ENCODE measurements around the gene DTNB.
"Not testable (repeated sequence)": the region's sequence is repeated elsewhere in the genome, so short reads cannot be mapped to it uniquely, and the experiment has no call there.

The DTNB gene

DNA sequence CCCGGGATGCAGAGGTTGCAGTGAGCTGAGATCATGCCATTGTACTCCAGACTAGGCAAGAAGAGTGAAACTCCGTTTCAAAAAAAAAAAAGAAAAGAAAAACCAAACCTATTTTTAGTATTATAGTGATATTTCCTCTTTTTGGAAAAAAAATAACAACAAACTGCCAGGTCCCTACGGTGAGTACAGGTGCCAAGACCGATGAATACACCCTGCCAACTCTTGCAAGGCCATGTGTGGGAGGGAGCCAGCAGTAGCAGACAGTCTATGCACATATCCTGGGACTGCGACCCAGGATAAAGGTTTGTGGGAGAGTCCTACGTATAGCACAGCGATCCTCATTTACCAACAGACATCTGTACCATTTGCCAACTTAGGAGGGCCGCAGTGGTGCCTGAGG, 262.1 kb downstream of the DTNB start:
- no peak for DNase-seq

DNA sequence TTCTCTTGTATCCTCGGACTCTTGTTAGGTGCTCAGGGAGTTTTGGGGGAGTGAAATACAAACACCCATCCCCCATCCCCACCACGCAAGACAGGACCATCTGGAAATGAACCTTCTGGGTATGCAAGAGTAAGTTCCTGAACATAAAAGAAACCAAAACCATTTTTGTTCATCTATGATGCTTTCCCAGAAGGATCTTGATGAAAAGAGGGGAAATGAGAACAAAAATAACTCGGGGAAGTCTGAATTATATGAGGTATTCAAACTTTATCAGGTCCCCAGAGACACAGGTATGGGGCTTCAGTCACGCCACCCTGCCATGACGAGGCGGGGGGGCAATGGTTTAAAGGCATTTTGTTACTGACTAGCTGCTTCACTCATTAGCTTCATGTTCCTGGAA, 263.0 kb downstream of the DTNB start:
- DNase-seq = no peak

DNA sequence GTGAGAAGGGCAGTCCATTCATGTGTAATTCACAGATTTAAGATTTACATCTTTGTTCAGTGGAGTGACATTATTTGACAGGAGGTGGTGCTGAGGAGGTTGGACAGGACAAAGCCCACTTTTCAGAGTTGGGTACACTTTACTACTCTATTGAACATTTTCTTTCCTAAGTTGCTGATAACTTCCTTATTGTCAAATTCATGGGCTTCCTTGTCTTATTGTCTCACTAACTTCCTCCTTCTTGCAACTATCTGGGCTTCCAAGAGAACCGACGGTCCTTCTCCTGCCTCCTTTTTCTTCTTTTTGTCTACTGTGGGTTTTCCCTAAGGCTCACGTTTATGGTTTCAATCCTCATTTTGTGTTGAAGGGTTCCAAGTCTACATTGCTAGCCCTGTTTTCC, 263.9 kb downstream of the DTNB start:
- no peak for DNase-seq

DNA sequence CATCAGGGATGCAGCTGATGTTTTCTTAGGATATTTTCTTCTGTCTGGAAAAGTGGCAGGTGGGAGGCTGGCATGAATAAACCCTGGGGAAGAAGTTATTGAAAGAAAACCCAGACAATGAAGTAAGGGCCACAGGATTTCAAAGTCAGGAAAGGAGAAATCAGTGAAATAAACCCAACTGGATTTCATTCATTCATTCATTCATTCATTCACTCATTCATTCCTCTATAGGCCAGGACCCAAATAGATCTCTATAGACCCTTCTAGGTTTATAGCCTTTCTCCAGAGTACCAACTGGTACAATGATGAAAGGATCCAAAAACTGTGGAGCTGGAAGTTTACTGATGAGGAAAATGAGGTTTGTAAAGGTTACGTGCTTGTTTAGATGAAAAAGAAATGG, 264.3 kb downstream of the DTNB start:
- no peak for DNase-seq

DNA sequence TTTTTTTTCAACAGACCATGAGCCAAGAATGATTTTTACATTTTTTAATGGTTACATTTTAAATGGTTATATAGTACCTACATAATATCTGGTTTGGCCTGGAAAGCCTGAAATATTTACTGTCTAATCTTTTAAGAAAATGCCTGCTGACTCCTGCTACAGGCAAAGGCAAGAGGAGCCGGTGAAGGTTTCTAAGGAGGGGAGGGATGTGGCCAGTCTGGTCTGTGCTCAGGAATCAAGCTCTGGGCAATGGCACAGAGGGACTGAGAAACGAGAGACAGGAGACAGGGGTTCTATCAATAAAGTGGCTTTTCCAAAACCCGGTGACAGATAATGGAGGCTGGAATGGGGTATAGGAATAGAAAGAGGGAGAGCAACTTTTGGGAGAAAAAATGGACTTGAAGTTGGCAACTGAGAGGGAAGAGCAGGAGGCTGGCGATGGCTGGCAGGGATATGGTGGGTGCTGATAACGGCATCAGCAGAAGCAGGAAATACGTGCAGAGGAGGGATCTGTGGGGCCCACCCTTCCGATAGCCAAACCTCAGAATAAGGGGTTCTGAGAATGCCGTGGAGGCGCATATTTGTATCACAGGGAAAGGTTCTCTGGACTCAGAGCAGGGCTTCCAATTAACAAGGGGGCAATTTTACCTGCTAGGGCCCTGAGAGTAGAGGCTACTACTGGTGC, 267.6 kb downstream of the DTNB start:
- no peak for DNase-seq

DNA sequence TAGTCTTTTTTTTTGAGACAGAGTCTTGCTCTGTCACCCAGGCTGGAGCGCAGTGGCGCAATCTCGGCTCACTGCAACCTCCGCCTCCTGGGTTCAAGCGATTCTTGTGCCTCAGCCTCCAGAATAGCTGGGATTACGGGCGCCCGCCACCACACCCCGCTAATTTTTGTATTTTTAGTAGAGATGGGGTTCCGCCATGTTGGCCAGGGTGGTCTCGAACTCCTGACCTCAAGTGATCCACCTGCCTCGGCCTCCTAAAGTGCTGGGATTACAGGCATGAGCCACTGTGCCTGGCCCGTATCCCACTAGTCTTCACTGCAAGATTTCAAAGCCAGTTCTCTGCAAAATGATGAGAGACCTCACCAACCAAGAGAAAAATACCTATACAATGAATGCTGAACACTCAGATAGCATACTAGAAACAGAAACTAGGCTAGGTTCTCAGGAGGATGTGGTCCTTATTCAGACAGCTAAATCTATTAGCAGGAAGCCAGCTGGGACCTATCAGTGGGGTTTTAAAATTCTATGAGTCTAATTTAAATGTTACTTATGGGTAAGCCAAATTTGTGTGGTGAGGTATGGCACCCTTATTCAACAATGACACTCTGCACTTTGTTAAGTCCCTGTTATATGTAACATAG, 270.1 kb downstream of the DTNB start:
- not testable (repeated sequence) for DNase-seq

DNA sequence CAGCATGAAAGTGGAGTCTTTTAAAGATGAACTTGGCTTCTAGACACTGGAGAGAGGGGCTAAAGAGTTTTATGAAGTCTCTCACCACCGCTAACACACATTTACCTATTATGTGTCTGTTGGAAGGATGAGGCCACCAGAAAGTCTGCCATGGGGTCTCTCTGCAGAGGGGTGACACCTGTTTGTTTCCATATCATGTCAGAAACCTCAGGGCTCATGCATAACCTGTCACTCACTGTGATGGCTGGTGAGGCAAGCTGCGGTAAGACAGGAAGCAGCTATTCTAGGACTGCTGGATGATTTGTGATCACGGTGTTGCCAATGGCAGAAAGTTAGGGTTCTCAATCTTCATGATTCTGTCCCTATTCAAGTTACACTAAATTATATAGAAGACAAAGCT, 270.9 kb downstream of the DTNB start:
- no peak for DNase-seq

DNA sequence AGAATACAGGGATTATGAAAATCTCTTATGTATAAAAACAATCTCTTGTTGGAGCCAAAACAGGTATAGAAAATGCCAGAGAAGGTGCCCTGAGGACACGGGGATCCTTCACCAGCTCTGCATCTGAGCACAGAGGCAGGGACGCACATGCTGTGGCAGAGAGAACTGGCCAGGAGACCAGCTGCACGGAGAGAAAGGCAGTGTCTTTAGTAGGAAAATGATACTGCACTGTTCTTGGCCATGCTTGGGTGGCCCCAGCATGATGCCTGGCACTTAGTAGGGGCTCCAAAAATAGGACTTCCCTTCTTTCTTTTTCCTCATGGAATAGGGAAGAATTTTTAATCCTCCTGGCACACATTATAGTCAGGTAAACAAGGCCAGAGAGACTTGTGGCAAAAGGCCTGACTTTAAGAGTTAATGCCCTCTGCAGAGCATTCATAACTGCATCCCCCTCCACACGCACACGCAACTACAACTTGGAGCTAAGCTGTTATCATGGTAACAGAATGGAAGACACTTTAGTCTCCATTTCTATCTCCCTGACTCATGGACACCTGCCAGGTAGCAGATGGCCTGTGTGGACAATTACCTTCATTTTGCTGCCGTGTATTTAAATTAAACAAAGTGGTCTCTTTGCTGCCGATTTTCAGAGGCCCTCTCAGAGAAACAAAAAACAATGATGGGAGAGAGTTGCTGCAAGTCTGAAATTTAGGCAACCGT, 271.9 kb downstream of the DTNB start:
- no peak for DNase-seq

DNA sequence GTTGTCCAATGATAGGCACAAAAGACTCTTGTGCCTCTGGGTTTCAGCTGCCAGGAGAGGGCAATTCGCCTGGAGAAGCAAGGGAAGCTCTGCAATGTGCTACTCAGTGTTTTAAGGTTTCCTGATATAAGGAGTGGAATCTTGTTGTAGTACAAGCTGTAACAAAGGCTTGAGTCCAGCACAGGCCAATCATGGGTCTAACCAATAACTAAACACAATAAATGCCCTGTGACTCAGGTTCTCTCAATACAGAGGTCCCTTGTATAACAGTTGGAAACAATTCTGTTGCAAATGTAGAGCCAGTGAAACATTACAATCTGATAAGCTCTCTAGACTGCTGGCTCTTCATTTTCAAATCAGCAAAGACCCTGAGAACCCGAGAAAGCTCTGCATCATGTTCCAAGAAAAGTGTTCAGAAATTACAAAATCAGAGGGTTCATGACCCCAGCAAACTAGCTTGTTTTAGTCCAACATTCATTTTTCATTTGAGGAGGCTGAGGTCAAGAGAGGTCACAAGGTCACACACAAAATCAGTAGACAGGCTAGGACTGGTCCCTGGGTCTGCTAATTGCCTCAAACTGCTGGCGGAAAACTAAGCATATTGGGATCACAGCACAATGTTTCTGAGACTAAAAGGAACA, 272.7 kb downstream of the DTNB start:
- DNase-seq = no peak

DNA sequence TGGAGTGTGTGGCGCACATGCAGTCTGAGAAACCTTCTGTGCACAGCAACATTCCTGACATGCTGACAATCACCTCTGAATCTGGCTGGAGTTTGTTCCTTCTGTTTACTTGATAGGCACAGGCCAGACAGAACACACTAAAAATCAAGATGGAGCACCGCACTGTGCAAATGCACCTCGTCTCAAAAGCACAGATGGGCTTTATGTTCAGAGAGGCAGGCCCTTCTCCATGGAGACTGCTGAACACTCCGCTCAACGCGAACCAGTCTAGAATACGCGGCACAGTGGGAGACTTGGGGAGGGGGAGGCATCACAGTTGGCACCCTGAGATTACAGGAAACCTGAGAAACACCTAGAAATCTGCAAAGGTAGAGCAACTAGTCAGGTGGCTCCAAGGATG, 273.2 kb downstream of the DTNB start:
- no peak for DNase-seq

DNA sequence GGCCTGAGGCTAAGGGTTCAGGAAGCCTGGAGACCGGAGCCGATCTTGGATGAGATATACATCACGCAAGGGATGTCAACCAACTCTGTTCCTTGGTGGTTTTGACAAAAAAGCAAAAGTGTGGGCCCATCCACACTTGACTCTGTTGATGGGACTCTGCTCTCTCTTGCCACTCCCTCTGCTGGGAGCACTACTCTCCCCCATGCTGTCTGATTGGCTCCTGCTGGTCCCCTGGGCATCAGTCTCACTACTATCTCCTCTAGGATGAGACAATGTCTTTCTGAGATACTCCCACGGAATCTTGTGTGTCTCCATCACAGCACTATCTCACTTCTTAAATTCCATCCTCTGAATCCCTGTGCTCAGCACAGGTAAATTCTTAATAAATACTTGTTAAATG, 274.8 kb downstream of the DTNB start:
- DNase-seq = no peak

DNA sequence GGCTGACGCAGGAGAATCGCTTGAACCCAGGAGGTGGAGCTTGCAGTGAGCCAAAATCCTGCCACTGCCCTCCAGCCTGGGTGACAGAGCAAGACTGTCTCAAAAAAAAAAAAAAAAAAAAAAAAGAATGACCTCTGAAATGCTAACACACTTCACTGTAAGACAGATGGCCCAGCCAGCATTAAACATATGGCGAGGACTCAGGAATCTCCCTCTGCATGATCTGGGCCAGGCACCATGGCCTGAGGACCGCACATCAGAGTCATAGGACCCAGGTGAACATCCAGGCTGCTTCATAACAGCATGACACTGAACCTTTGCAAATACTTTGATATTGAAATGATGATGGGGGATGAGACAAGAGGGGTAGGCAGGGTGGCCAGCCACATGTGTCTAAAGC, 275.6 kb downstream of the DTNB start:
- DNase-seq = no peak

DNA sequence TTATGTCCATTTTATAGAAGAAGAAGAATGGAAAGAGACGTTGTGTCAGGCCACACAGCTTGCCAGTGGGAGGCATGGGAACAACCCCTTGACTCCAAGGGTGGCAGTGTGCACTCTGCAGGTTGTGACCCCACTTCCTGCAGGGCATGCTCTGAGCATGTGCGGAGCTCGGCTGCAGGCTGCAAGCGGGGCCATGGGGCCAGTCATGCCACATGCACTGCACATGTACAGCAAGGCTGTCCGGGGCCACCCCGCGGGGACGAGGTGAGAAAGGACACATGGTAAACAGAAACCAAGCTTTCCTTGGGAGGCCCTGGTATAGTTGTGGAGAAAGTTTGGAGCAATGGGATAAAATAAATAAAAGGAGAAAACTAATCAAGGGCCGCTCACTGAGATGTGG, 284.2 kb downstream of the DTNB start:
- DNase-seq = no peak

DNA sequence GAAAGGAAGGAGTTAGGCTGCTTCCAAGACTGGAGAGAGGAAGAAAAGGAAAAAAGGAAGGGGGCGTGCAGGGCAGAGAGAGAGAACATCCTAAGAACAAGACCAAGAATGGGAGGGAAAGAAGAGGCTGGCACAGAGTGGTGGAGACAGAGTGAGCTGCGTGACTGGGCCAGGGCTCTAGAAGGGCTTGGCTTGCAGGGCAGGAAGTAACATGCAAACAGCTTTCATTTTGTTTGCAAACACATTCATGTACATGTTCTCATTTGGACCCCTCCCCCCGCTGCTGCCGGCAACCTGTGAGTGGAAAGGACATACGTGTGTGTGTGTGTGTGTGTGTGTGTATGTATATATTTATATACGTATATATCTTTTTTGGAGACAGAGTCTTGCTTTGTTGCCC, 284.9 kb downstream of the DTNB start:
- DNase-seq = no peak

DNA sequence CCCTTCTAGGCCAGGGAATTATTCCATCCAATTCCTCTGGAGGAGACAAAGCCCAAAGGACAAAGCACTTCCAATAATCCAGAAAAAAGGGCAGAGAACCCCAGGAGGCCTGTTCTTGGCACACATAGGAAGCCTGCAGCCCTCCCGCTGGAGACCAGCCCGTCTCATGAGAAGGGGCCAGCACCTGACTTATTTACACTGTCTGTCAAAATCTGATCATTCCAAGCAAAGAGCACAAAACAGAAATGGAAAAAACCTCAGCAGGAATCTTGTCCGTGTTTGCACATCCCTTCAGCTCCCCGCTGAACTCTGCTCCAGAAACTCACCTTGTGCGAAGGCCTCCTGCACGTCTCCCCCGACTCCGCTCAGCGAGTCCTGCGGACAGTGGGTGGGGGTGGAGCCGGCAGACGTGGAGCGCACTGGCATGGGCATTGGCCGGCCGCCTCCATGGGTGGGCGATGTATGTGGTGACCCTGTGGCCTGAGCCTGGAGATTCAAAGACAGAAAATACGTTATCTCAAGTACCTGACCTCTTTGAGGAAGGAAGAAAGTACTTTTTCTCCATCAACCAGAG, 285.4 kb downstream of the DTNB start:
- DNase-seq = no peak

DNA sequence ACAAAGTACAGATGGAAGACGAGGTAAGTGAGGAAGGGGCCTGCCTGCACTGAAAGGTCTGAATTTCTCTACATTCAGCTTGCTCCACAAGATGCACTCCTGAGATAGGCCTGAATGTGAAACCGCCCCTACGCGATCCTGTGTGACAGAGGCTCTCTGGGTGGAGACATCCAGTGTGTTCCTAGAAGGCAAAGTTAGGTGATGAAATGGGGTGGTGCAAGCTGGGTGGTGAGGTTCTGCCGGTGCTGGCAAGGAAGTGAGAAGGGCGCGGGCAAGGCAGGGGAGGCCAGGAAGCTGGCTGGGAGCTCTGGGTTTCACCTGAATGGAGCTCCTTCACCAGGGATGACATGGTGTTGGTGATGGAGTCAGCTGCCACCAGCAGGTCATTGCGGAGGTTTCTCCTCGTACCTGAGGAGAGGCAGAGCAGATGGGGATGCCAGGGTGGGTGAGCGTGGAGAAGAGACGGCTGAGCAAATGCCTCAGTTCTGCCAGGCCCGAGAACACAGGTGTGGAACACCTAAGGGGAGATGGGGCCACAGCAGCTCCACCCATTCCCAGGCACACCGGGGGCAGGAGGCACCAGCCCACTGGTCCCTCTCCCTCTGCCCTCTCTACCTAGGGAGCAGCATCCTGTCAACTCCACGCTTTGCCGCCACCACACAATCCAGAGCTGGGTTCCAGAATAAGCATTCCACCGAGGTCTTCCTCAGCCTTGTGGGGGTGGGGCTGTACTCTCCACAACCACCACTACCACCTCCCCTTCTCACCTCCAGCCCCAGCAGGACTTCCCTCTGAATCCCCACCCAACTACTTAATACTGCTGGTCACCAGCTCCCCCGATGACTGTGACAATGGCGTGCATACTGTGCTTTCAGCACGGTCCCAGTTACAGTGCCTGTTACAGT, 286.2 kb downstream of the DTNB start:
- no peak for DNase-seq

DNA sequence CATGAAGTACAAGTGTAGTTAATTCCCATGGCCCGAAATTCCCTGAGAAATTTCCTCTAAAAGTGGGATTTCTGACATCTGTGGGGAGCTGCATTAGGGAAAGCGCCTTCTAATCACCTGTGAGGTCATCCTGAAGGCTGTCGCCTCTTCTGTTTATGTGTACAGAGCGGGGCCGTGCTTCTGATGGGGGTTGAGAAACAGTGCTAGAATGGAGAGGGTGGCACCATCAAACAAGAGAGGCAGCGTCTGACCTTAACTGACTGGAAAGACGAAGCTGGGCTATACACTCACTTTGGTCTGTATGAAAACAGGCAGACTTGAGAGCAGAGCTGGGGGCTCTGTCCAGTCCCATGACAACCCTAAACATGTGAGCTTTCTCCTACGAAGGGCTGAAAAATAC, 287.5 kb downstream of the DTNB start:
- no peak for DNase-seq

DNA sequence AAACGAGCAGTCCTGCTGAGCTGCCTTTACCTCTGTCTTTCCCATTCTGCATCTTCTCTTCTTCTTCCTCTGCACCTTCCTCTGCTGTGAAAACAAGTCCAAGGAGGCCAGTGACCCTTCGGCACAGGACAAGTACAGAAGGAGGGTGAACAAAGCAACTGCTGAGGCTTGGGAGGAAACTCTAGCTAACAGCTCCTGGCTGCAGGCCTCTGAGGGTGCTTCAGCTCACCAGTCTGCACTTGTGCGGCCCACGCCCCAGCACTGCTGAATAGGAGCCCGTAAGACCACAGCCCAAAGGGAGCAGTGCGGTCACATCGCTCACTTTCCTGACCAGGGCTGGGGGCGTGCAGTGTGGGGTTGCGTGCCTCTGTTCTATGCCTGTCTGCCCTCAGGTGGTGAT, 289.6 kb downstream of the DTNB start:
- no peak for DNase-seq

DNA sequence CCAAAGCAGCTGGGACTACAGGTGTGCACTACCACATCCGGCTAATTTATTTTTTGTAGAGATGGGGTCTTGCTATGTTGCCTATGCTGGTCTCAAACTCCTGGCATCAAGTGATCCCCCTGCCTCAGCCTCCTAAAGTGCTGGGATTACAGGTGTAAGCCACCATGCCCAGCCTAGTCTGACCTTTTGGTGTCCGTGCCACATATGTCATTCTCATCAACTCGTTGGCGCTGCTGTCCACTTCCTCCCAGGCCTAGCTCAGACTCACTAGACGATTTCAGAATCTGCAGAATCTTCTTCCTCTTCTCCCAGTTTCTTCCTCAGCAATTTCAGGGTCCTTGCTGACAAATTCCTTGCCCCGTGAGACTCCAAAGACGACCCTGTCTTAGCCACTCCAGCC, 291.9 kb downstream of the DTNB start:
- no peak for DNase-seq

DNA sequence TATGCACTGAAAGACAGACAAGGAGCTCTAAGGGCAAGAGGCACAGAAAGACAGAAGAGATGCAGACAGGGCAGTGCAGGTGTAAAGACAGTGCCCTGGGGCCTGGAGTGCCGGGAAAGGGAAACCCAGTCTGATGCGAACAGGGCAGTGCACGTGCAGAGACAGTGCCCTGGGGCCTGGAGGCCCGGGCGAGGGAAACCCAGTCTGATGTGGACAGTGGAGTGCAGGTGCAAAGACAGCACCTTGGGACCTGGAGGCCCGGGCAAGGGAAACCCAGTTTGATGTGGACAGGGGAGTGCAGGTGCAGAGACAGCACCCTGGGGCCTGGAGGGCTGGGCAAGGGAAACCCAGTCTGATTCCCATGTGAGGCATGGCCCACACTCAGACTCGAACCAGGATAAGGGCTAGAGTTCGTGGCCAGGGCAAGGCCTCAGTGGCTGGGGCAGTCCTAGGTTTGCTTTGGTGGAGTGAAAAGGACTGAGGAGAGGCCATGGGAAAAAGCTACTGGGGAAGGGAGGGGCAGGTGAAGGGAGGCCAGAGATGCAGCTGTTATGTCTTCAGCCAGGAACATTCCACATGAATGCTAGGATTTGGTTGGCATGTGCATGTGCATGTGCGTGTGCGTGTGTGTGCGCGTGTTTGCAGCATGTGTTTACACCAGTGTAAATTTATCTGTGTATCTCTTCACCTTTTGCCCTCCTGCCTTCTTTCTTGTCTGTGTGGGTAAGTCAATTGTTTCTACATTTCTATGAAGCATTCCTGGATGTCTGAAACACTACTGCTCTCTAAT, 292.6 kb downstream of the DTNB start:
- DNase-seq = no peak

DNA sequence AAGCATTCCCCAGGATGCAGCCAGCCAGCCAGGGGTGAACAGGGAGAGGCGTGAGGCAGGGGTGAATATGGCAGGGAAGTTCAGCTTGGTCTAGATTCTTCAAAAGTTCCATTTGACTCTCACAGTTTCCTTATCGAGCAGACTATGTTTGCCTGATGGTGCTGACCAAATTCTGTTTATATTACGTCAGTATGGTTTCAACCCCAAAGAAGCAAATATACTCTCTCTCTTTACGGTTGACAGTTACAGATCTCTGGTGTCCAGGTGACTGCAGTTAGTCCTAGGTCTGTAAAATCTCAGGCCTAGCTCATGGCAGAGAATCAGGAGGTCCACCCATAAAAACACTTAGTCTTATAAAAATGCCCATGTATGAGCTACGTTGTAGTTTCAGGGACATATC, 293.4 kb downstream of the DTNB start:
- no peak for DNase-seq

DNA sequence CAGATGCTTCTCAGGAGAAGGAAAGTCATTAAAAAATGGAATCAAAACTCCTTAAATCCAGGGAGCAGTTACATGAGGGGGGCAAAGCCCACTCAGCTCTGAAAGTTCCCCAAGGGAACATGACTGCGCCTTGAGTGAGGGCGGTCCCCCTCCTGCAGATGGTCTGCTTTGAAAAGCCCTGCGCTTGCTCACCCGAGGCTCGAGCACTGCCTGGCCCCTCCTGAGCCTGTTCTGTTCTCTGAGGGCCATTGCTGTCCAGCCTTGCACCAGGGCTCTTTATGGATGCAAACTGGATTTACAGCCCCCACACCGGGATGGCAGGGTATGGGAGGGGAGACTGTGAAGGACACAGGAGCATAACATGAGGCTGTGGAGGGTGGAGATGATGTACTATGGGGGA, 293.8 kb downstream of the DTNB start:
- DNase-seq = no peak
